ENCODE measurements around the gene B4GALT7. TPM values are rescaled to one million over a fixed set of nuclear protein-coding genes. Genes with fewer than 3 reads are reported as not detected.

B4GALT7 gene
- total RNA-seq, 6 experiments from 2014 or later: 9.3 to 28.7 (median 14.1) TPM

GRCh38 chr5:177591690-177592009, 8.3 kb upstream of the B4GALT7 start:
- no peak for TF ChIP-seq CTCF (IDR thresholded peaks at IDR 0.05)
- no peak for TF ChIP-seq POLR2A (IDR thresholded peaks at IDR 0.05)
- no peaks in the 10 kb centered on the region for H3K9me3 ChIP-seq
- H3K27ac ChIP-seq: no peak overlapping the region

GRCh38 chr5:177592010-177592834, 7.7 kb upstream of the B4GALT7 start, which contains the start of gene TMED9:
Gene TMED9 (plus strand): TSS chr5:177592203. CDS start chr5:177592215, 12 bp downstream.
- ATAC-seq: peak; percentile 97 to 100 (median 97)
- WGBS (ENCODE audit: insufficient coverage, low coverage, low lambda C conversion rate, missing lambda C conversion rate): 1% methylated on average over 6 of the region's 71 CpGs
- peaks cover 3 to 33% (median 20%) of the 10 kb centered on the region in 4 donors for H3K36me3 ChIP-seq
- H3K4me3 ChIP-seq: peak within 1 kb of the TSS; percentile 80 to 98 (median 81)
- no peaks in the 10 kb centered on the region for H3K9me3 ChIP-seq
- intact Hi-C loops (cut with DNase I): no loop called here
- H3K27ac ChIP-seq: peak within 1 kb of the TSS; percentile 35 to 76 (median 44)
- TF ChIP-seq POLR2A (IDR thresholded peaks at IDR 0.05) (peak; percentile 90), CTCF (IDR thresholded peaks at IDR 0.05) (peak in 2 of 4 donors; percentile 7 to 30)
- H3K27me3 ChIP-seq: no peaks in the 10 kb centered on the region
- H3K4me1 ChIP-seq: peaks cover 0 to 9% (median 5%) of the 10 kb centered on the region in 4 donors
- peak; percentile 91 to 92 (median 91) for DNase-seq

More at GRCh38 chr5:177591690-177592009, 8.3 kb upstream of the B4GALT7 start:
- no peaks in the 10 kb centered on the region for H3K27me3 ChIP-seq
- peaks cover 0 to 9% (median 5%) of the 10 kb centered on the region in 4 donors for H3K4me1 ChIP-seq
- peaks cover 3 to 33% (median 20%) of the 10 kb centered on the region in 4 donors for H3K36me3 ChIP-seq
- intact Hi-C loops (cut with DNase I): no loop called here
- peak overlapping the region; percentile 80 to 98 (median 81) for H3K4me3 ChIP-seq
- 19% methylated on average over 8 of the region's 8 CpGs for WGBS (ENCODE audit: insufficient coverage, low coverage, low lambda C conversion rate, missing lambda C conversion rate)
- ATAC-seq (no peak), DNase-seq (no peak)

DNA sequence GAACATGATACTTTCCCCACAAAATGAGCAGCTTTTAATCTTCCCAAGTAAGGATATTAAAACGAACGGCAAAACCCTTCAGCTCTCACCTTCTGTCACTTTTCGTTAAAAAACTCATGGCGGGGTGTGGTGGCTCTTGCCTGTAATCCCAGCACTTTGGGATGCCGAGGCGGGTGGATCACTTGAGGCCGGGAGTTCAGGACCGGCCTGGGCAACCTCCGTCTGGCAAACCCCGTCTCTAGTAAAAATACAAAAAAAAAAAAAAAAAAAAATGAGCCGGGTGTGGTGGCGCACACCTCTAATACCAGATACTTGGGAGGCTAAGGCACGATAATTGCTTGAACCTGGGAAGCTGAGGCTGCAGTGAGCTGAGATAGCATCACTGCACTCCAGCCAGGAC, 7.0 kb upstream of the B4GALT7 start:
- TF ChIP-seq CTCF (IDR thresholded peaks at IDR 0.05): no peak
- TF ChIP-seq POLR2A (IDR thresholded peaks at IDR 0.05): no peak
- Histone ChIP-seq H3K36me3 (peaks cover 3 to 33% (median 20%) of the 10 kb centered on the region in 4 donors), H3K27ac (peak overlapping the region in 1 of 3 donors; percentile 76), H3K27me3 (no peaks in the 10 kb centered on the region), H3K4me1 (peaks cover 0 to 9% (median 5%) of the 10 kb centered on the region in 4 donors), H3K4me3 (peak overlapping the region; percentile 80 to 98 (median 81)), H3K9me3 (no peaks in the 10 kb centered on the region)
- intact Hi-C loops (cut with DNase I): no loop called here
- DNase-seq: no peak
- 62% methylated on average over 7 of the region's 13 CpGs for WGBS (ENCODE audit: insufficient coverage, low coverage, low lambda C conversion rate, missing lambda C conversion rate)
- ATAC-seq: no peak

GRCh38 chr5:177593511-177593910, 6.4 kb upstream of the B4GALT7 start:
- DNase-seq (no peak), ATAC-seq (no peak)
- no peaks in the 10 kb centered on the region for H3K9me3 ChIP-seq
- no peaks in the 10 kb centered on the region for H3K27me3 ChIP-seq
- H3K4me3 ChIP-seq: peak overlapping the region in 1 of 3 donors; percentile 98
- peaks cover 3 to 33% (median 20%) of the 10 kb centered on the region in 4 donors for H3K36me3 ChIP-seq
- intact Hi-C loops (cut with DNase I): no loop called here
- no peak overlapping the region for H3K27ac ChIP-seq
- WGBS (ENCODE audit: insufficient coverage, low coverage, low lambda C conversion rate, missing lambda C conversion rate): 68% methylated on average over 2 of the region's 3 CpGs
- TF ChIP-seq CTCF (IDR thresholded peaks at IDR 0.05) (no peak), POLR2A (IDR thresholded peaks at IDR 0.05) (no peak)
- peaks cover 0 to 9% (median 5%) of the 10 kb centered on the region in 4 donors for H3K4me1 ChIP-seq
